Choroid plexus epithelial cell (primary cell): ENCODE results near the gene PARD6B.
A peak's percentile ranks its signal among the peaks of the same experiment; 100 is the strongest.

Experiments used
- DNase-seq: peaks from one replicate; pipeline ENCODE4 v3.0.0-alpha.2; 2010; ENCODE audit warnings: low read depth
- H3K4me3 ChIP-seq: 2 replicates; pipeline ENCODE4 v1.5.1; 2011; ENCODE audit warnings: low read depth, mild to moderate bottlenecking, control low read depth, low read length, moderate library complexity
- CTCF ChIP-seq: conservative IDR thresholded peaks from 2 replicates; pipeline ENCODE4 v1.5.1; 2011; ENCODE audit warnings: low read depth, mild to moderate bottlenecking, control low read depth, inconsistent platforms, low read length, moderate library complexity

PARD6B gene

GRCh38 chr20:50786703-50787102 is 55.3 kb downstream of the PARD6B start:
- TF ChIP-seq CTCF = no peak
- no peak for DNase-seq
- H3K4me3 ChIP-seq = no peak overlapping the region

- no peak for DNase-seq
- no peak for TF ChIP-seq CTCF
These were observed 55.8 kb downstream of the PARD6B start for GRCh38 chr20:50787181-50787580.

GRCh38 chr20:50788045-50788991 is 56.9 kb downstream of the PARD6B start:
- peak; percentile 81 for TF ChIP-seq CTCF
- H3K4me3 ChIP-seq = peak overlapping the region; percentile 28
- peak; percentile 87 for DNase-seq

More at GRCh38 chr20:50787181-50787580, 55.8 kb downstream of the PARD6B start:
- no peak overlapping the region for H3K4me3 ChIP-seq

- TF ChIP-seq CTCF = no peak
- DNase-seq = no peak
- H3K4me3 ChIP-seq = no peak overlapping the region
These were observed 58.7 kb downstream of the PARD6B start for GRCh38 chr20:50789968-50790650.

GRCh38 chr20:50790651-50791277 is 59.4 kb downstream of the PARD6B start:
- H3K4me3 ChIP-seq = peak overlapping the region; percentile 26
- TF ChIP-seq CTCF = peak; percentile 85
- peak; percentile 94 for DNase-seq

- no peak for TF ChIP-seq CTCF
- no peak overlapping the region for H3K4me3 ChIP-seq
- DNase-seq = no peak
These were observed 61.6 kb downstream of the PARD6B start for GRCh38 chr20:50792708-50793574.
